ENCODE results near the gene MACROD2.

DNA sequence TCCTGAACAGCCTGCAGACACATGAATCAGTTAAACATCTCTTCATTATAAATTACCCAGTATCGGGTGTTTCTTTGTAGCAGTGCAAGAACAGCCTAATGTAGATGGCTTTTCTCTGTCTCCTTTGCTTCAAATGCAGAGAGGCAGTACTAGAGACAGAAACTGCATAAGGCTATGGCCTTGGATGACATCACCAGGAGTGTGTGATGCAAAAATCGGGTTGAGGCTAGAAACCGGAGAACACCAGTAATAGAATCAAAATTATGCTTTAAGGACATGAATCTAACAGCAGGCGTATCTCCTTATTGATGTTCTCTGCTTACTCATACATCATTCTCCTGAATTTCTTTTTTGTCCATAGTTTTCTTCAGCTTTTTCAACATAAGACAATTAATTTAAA lies 391.4 kb downstream of the MACROD2 start:
- TF ChIP-seq, protein P1, sequence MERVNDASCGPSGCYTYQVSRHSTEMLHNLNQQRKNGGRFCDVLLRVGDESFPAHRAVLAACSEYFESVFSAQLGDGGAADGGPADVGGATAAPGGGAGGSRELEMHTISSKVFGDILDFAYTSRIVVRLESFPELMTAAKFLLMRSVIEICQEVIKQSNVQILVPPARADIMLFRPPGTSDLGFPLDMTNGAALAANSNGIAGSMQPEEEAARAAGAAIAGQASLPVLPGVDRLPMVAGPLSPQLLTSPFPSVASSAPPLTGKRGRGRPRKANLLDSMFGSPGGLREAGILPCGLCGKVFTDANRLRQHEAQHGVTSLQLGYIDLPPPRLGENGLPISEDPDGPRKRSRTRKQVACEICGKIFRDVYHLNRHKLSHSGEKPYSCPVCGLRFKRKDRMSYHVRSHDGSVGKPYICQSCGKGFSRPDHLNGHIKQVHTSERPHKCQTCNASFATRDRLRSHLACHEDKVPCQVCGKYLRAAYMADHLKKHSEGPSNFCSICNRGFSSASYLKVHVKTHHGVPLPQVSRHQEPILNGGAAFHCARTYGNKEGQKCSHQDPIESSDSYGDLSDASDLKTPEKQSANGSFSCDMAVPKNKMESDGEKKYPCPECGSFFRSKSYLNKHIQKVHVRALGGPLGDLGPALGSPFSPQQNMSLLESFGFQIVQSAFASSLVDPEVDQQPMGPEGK (CRISPR knock-in tag; IDR thresholded peaks at IDR 0.05; ENCODE audit: borderline replicate concordance): no peak
- TF ChIP-seq TOX (CRISPR knock-in tag; IDR thresholded peaks at IDR 0.05; ENCODE audit: borderline replicate concordance) (no peak), ZNF8 (CRISPR knock-in tag; IDR thresholded peaks at IDR 0.05) (no peak), ESRRG (CRISPR knock-in tag; IDR thresholded peaks at IDR 0.05) (no peak), TCF4 (CRISPR knock-in tag; IDR thresholded peaks at IDR 0.05; ENCODE audit: borderline replicate concordance) (no peak), ARNTL (CRISPR knock-in tag; IDR thresholded peaks at IDR 0.05; ENCODE audit: borderline replicate concordance, low read depth) (no peak), ZFP30 (CRISPR knock-in tag; IDR thresholded peaks at IDR 0.05) (no peak), SNAI2 (CRISPR knock-in tag; IDR thresholded peaks at IDR 0.05) (no peak), ZNF70 (CRISPR knock-in tag; IDR thresholded peaks at IDR 0.05) (no peak), ZFP3 (CRISPR knock-in tag; IDR thresholded peaks at IDR 0.05) (no peak), RARB (CRISPR knock-in tag; IDR thresholded peaks at IDR 0.05) (no peak)
- TF ChIP-seq, protein P2, sequence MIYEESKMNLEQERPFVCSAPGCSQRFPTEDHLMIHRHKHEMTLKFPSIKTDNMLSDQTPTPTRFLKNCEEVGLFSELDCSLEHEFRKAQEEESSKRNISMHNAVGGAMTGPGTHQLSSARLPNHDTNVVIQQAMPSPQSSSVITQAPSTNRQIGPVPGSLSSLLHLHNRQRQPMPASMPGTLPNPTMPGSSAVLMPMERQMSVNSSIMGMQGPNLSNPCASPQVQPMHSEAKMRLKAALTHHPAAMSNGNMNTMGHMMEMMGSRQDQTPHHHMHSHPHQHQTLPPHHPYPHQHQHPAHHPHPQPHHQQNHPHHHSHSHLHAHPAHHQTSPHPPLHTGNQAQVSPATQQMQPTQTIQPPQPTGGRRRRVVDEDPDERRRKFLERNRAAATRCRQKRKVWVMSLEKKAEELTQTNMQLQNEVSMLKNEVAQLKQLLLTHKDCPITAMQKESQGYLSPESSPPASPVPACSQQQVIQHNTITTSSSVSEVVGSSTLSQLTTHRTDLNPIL (CRISPR knock-in tag; IDR thresholded peaks at IDR 0.05; ENCODE audit: low read depth): no peak
- TF ChIP-seq, protein P3, sequence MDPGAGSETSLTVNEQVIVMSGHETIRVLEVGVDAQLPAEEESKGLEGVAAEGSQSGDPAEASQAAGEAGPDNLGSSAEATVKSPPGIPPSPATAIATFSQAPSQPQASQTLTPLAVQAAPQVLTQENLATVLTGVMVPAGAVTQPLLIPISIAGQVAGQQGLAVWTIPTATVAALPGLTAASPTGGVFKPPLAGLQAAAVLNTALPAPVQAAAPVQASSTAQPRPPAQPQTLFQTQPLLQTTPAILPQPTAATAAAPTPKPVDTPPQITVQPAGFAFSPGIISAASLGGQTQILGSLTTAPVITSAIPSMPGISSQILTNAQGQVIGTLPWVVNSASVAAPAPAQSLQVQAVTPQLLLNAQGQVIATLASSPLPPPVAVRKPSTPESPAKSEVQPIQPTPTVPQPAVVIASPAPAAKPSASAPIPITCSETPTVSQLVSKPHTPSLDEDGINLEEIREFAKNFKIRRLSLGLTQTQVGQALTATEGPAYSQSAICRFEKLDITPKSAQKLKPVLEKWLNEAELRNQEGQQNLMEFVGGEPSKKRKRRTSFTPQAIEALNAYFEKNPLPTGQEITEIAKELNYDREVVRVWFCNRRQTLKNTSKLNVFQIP (CRISPR knock-in tag; IDR thresholded peaks at IDR 0.05; ENCODE audit: borderline replicate concordance, low read depth): no peak
- TF ChIP-seq, protein P4, sequence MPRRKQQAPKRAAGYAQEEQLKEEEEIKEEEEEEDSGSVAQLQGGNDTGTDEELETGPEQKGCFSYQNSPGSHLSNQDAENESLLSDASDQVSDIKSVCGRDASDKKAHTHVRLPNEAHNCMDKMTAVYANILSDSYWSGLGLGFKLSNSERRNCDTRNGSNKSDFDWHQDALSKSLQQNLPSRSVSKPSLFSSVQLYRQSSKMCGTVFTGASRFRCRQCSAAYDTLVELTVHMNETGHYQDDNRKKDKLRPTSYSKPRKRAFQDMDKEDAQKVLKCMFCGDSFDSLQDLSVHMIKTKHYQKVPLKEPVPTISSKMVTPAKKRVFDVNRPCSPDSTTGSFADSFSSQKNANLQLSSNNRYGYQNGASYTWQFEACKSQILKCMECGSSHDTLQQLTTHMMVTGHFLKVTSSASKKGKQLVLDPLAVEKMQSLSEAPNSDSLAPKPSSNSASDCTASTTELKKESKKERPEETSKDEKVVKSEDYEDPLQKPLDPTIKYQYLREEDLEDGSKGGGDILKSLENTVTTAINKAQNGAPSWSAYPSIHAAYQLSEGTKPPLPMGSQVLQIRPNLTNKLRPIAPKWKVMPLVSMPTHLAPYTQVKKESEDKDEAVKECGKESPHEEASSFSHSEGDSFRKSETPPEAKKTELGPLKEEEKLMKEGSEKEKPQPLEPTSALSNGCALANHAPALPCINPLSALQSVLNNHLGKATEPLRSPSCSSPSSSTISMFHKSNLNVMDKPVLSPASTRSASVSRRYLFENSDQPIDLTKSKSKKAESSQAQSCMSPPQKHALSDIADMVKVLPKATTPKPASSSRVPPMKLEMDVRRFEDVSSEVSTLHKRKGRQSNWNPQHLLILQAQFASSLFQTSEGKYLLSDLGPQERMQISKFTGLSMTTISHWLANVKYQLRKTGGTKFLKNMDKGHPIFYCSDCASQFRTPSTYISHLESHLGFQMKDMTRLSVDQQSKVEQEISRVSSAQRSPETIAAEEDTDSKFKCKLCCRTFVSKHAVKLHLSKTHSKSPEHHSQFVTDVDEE (CRISPR knock-in tag; IDR thresholded peaks at IDR 0.05): no peak
